HG03520 (cell line): Measurements from ENCODE around the gene REN.

Experiments
- ATAC-seq: cut with Tn5 transposase; IDR thresholded peaks from one replicate; pipeline ENCODE4 v1.9.1; 2021; ENCODE audit warnings: mild to moderate bottlenecking, moderate library complexity; ENCODE audit not compliant: unreplicated experiment

Gene REN

GRCh38 chr1:204154568-204155255 is 11.4 kb downstream of the REN start:
- ATAC-seq = no peak

- no peak for ATAC-seq
These were observed 12.5 kb downstream of the REN start for GRCh38 chr1:204153667-204154066.

GRCh38 chr1:204152310-204153044 is 13.7 kb downstream of the REN start:
- ATAC-seq = no peak

- ATAC-seq = no peak
These were observed 14.4 kb downstream of the REN start, which contains the start of gene ETNK2 for GRCh38 chr1:204151552-204152309. ETNK2 (minus strand) TSS chr1:204152044; CDS start chr1:204151852, 192 bp downstream.

- no peak for ATAC-seq
These were observed 15.2 kb downstream of the REN start for GRCh38 chr1:204150702-204151551.

GRCh38 chr1:204149635-204150565 is 16.2 kb downstream of the REN start:
- no peak for ATAC-seq

- ATAC-seq = no peak
These were observed 17.0 kb downstream of the REN start for GRCh38 chr1:204149107-204149506.

- ATAC-seq = no peak
These were observed 18.4 kb downstream of the REN start for GRCh38 chr1:204147406-204148383.

- no peak for ATAC-seq
These were observed 19.2 kb downstream of the REN start for GRCh38 chr1:204146965-204147364.

- ATAC-seq = no peak
These were observed 19.8 kb downstream of the REN start for GRCh38 chr1:204146309-204146708.

- no peak for ATAC-seq
These were observed 21.1 kb downstream of the REN start for GRCh38 chr1:204145033-204145504.

- no peak for ATAC-seq
These were observed 22.7 kb downstream of the REN start for GRCh38 chr1:204143276-204144041.

- ATAC-seq = no peak
These were observed 23.8 kb downstream of the REN start for GRCh38 chr1:204142032-204142974.

GRCh38 chr1:204141131-204141530 is 25.0 kb downstream of the REN start:
- no peak for ATAC-seq

- ATAC-seq = no peak
These were observed 26.2 kb downstream of the REN start for GRCh38 chr1:204139952-204140351.

- ATAC-seq = no peak
These were observed 27.0 kb downstream of the REN start for GRCh38 chr1:204139088-204139487.
